Activated CD4-positive, alpha-beta T cell treated with anti-CD3 and anti-CD28 coated beads, Interleukin-2, amount 50 U/mL, for 1 hour (primary cell): Measurements from ENCODE around the gene VTN.
"Not testable (repeated sequence)": the region's sequence is repeated elsewhere in the genome, so short reads cannot be mapped to it uniquely, and the experiment has no call there.

Experiments used
- DNase-seq: peaks from one replicate; pipeline ENCODE4 v3.0.0-alpha.2; 2020

VTN gene

GRCh38 chr17:28338769-28339212, 31.3 kb downstream of the VTN start:
- not testable (repeated sequence) for DNase-seq

- DNase-seq, result no peak
Observed at GRCh38 chr17:28338056-28338768, 31.9 kb downstream of the VTN start.

- peak; percentile 10 for DNase-seq
Observed at GRCh38 chr17:28335959-28336871, 33.9 kb downstream of the VTN start.

GRCh38 chr17:28335201-28335958, 34.7 kb downstream of the VTN start, which contains the start of the genes IFT20 and TNFAIP1:
Gene IFT20, minus strand, starts transcription at chr17:28335472. Its CDS starts 3,487 bp downstream, at chr17:28331985.
Gene TNFAIP1, plus strand, starts transcription at chr17:28335761. Its CDS starts 3,761 bp downstream, at chr17:28339522.
- DNase-seq, result peak; percentile 96

GRCh38 chr17:28334666-28335200, 35.4 kb downstream of the VTN start:
- DNase-seq, result no peak

- DNase-seq, result no peak
Observed at GRCh38 chr17:28334171-28334570, 35.9 kb downstream of the VTN start.

- DNase-seq, result no peak
Observed at GRCh38 chr17:28333083-28333746, 36.9 kb downstream of the VTN start.

- DNase-seq, result no peak
Observed at GRCh38 chr17:28331891-28332420, 38.2 kb downstream of the VTN start.

GRCh38 chr17:28330671-28331070, 39.4 kb downstream of the VTN start:
- no peak for DNase-seq

- no peak for DNase-seq
Observed at GRCh38 chr17:28328325-28328724, 41.8 kb downstream of the VTN start.

GRCh38 chr17:28327709-28328108, 42.4 kb downstream of the VTN start:
- no peak for DNase-seq

GRCh38 chr17:28327031-28327607, 43.0 kb downstream of the VTN start:
- no peak for DNase-seq

GRCh38 chr17:28326114-28326513, 44.0 kb downstream of the VTN start:
- DNase-seq, result no peak

GRCh38 chr17:28325211-28325610, 44.9 kb downstream of the VTN start:
- DNase-seq, result no peak

GRCh38 chr17:28324781-28325180, 45.3 kb downstream of the VTN start:
- no peak for DNase-seq

- DNase-seq, result no peak
Observed at GRCh38 chr17:28324267-28324745, 45.8 kb downstream of the VTN start.

GRCh38 chr17:28320215-28321061, 49.7 kb downstream of the VTN start:
- DNase-seq, result no peak

GRCh38 chr17:28319598-28319935, 50.5 kb downstream of the VTN start:
- DNase-seq, result no peak

- peak; percentile 94 for DNase-seq
Observed at GRCh38 chr17:28318759-28319597, 51.1 kb downstream of the VTN start, which contains the start of gene TMEM97. Gene TMEM97, plus strand, starts transcription at chr17:28319200. Its CDS starts 40 bp downstream, at chr17:28319240.
